Fibroblast of skin of right quadriceps (primary cell): ENCODE results near the gene RSRC2.
A peak's percentile ranks its signal among the peaks of the same experiment; 100 is the strongest.
"Not testable (repeated sequence)": the region's sequence is repeated elsewhere in the genome, so short reads cannot be mapped to it uniquely, and the experiment has no call there.

Source experiments
- DNase-seq: peaks from one replicate; pipeline ENCODE4 v3.0.0-alpha.2; 2013

The RSRC2 gene

DNA sequence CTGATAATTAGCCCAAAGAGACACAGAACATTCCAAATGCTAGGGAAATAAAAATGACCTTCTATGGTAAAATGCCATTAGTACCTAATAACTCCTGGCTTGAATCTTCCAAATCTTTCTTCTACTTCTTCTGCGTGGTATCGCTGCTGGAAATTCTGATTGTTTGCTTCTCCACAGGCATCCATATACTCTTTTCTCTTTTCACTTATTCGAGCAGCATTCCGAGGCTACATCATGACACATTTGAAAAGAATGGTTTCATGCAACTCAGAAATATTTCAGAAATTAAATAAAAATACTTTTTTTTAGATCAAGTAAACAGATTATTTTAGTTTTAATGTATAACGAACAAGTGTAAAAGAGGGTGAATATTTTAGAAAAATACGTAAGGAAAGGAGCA lies 44.9 kb downstream of the RSRC2 start:
- no peak for DNase-seq

- DNase-seq: no peak
Observed at GRCh38 chr12:122480753-122481152, 46.0 kb downstream of the RSRC2 start.

GRCh38 chr12:122474324-122474716 lies 52.4 kb downstream of the RSRC2 start:
- no peak for DNase-seq

GRCh38 chr12:122473543-122474323 lies 53.0 kb downstream of the RSRC2 start:
- no peak for DNase-seq

DNA sequence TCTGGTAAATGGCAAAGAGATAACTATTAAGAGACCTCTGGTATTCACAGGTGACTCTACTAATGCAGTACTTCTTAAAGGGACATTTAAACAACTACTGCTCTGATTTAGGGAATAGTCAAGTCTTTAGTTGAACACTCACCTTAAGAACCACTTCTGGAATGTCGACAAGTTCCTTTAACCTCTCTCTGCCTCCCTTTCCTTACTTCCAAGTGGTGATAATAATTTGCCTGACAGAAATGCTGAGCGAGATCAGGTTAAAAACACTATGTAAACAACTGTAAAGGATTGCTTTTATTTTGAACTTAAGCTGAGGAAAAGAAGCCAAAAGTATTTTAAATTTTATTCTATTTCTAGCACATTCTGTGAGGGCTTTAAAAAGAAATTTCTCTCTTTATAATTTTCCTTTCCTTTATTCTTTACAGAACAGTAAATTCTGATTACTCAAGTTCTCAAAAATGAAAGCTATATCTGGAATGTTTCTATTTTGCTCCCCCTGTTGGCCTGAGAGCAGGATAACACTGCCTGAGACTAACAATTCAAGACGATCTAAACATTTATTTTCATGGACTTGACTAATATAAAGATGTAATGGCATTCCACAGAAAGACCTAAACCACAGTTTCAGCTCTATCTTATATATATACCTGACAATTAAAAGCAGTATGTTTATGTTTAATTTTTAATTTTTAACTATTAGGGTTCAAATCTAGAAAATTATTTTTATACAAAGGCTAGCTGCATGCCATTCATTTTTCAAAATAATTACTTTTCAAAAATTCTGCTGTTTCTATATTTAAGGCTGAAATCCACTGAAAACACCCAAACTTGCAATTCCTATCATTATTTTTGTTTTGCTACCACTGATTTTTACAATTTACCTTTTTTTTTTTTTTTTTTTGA lies 55.2 kb downstream of the RSRC2 start:
- peak; percentile 79 for DNase-seq

- not testable (repeated sequence) for DNase-seq
Observed at GRCh38 chr12:122470576-122470975, 56.2 kb downstream of the RSRC2 start.

GRCh38 chr12:122469856-122470255 lies 56.9 kb downstream of the RSRC2 start:
- not testable (repeated sequence) for DNase-seq

- no peak for DNase-seq
Observed at GRCh38 chr12:122467983-122468382, 58.8 kb downstream of the RSRC2 start.

DNA sequence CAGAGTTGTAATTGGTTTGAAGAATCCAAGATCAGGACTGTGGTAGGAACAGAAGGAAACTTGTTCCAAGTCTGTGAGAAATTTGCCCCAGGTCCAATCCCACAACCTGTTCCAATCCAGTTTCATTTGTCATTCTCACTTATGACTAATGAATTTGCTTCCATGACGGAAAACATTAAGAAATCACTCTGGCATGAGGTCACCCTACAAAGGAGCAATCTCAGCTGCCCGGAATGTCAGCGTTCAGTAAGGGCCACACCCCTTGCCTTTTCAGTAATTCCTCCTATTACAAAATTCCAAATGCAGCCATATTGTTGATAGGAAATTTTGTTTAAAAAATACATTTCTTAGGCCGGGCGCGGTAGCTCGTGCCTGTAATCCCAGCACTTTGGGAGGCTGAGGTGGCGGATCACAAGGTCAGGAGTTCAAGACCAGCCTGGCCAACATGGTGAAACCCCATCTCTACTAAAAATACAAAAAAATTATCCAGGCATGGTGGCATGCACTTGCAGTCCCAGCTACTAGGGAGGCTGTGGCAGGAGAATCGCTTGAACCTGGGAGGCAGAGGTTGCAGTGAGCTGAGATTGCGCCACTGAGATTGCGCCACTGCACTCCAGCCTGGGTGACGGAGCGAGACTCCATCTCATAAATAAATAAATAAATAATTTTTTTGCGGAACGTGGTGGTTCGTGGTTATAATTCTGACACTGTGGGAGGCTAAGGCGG lies 62.3 kb downstream of the RSRC2 start:
- peak; percentile 88 for DNase-seq

GRCh38 chr12:122460641-122461040 lies 66.1 kb downstream of the RSRC2 start:
- no peak for DNase-seq

- DNase-seq: no peak
Observed at GRCh38 chr12:122460061-122460460, 66.7 kb downstream of the RSRC2 start.

GRCh38 chr12:122459211-122459610 lies 67.5 kb downstream of the RSRC2 start:
- DNase-seq: no peak

GRCh38 chr12:122458105-122459035 lies 68.4 kb downstream of the RSRC2 start:
- no peak for DNase-seq

DNA sequence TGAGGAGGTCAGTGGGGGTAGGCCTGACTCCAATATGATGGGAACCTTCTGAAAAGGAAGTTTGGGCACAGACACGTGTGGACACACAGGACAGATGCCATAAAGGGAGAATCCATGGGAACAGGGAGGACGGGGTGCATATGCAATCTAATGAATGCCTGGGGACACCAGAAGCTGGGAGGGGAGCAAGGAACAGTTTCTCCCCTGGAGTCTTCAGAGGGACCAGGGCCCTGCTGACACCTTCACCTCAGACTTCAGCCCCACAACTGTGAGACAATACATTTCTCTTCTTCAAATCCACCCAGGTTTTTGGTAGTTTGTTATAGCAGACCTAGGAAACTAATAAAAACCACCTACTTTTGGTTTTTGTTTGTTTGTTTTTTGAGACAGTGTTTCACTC lies 69.1 kb downstream of the RSRC2 start:
- no peak for DNase-seq

DNA sequence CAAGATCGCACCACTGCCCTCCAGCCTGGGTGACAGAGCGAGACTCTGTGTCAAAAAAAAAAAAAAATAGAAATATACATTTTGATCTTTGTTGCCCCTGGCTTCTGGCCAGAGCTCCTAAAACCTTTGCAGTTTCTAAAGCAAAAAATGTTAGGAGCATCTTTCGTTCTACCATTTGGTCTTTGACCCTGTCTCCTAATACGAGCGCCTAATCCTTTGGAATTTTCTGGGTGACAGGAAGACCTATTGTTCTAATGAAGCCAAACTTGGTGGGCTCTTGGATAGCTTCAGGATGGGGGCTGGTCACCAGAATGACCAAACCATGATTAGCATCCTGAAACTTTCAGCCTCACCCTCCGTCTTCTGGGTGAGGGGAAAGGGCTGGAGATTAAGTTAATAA lies 72.0 kb downstream of the RSRC2 start:
- no peak for DNase-seq

GRCh38 chr12:122454250-122454721 lies 72.5 kb downstream of the RSRC2 start:
- DNase-seq: no peak
